H1 (cell line): Measurements from ENCODE around the gene WSCD2.

Experiments
- ATF2 ChIP-seq: IDR thresholded peaks from 2 replicates; pipeline ENCODE4 v1.6.1; 2012; ENCODE audit warnings: low read length, inconsistent platforms
- CREB1 ChIP-seq: IDR thresholded peaks from 2 replicates; pipeline ENCODE4 v1.6.1; 2012; ENCODE audit warnings: inconsistent platforms
- CTCF ChIP-seq, 3 experiments: IDR thresholded peaks; 1 replicate in 2 of 3; 2 replicates in 1 of 3; pipeline versions ENCODE4 v1.5.1 to v1.6.1; 2011; ENCODE audit warnings: low read length in 3 of 3, mild to moderate bottlenecking in 3 of 3, inconsistent platforms in 2 of 3, low read depth in 1 of 3, moderate library complexity in 1 of 3; ENCODE audit not compliant: insufficient read depth in 1 of 3; ENCODE audit errors: control extremely low read depth in 1 of 3
- EZH2 ChIP-seq: fragments of 200-600 bp; sonication (generic); IDR thresholded peaks from 2 replicates; pipeline ENCODE4 v1.7.1; 2012; ENCODE audit warnings: low read depth, mild to moderate bottlenecking, moderate library complexity, low read length, inconsistent platforms; ENCODE audit not compliant: severe bottlenecking
- POLR2A ChIP-seq, 2 experiments: IDR thresholded peaks; 1 replicate in 1 of 2; 2 replicates in 1 of 2; pipeline ENCODE4 v1.6.1; 2011; ENCODE audit warnings: low read depth in 2 of 2, low read length in 2 of 2, mild to moderate bottlenecking in 2 of 2; ENCODE audit errors: control extremely low read depth in 1 of 2
- POLR2AphosphoS5 ChIP-seq: IDR thresholded peaks from 2 replicates; pipeline ENCODE4 v1.6.1; 2011; ENCODE audit warnings: low read depth, low read length
- RFX5 ChIP-seq: IDR thresholded peaks from 2 replicates; pipeline ENCODE4 v1.6.1; 2011; ENCODE audit warnings: low read depth, low read length, improper control_type of control experiment, borderline replicate concordance
- RNF2 ChIP-seq: fragments of 200-900, 300-1000 bp; sonication (generic); IDR thresholded peaks from 2 replicates; pipeline ENCODE4 v1.7.1; 2016; ENCODE audit warnings: borderline replicate concordance, low read depth, mild to moderate bottlenecking, antibody characterized with exemption, low read length; ENCODE audit not compliant: poor library complexity, severe bottlenecking; ENCODE audit errors: missing control alignments
- RXRA ChIP-seq: IDR thresholded peaks from 2 replicates; pipeline ENCODE4 v1.6.1; 2011; ENCODE audit warnings: low read depth, mild to moderate bottlenecking, low read length, moderate library complexity; ENCODE audit not compliant: insufficient read depth
- ZNF274 ChIP-seq: IDR thresholded peaks from 2 replicates; pipeline ENCODE4 v1.7.0; 2012; ENCODE audit warnings: low read length, borderline replicate concordance; ENCODE audit errors: extremely low read depth

- TF ChIP-seq CTCF (IDR thresholded peaks at IDR 0.05; ENCODE audit: control extremely low read depth in 1 of 3, insufficient read depth in 1 of 3, low read depth in 1 of 3, low read length in 3 of 3): no peak
- no peak for TF ChIP-seq RXRA
- no peak for TF ChIP-seq CREB1
- no peak for TF ChIP-seq RNF2
- no peak for TF ChIP-seq ZNF274
- TF ChIP-seq ATF2: no peak
- TF ChIP-seq RFX5: no peak
- TF ChIP-seq POLR2A (IDR thresholded peaks at IDR 0.05; ENCODE audit: control extremely low read depth in 1 of 2, low read depth in 2 of 2, low read length in 2 of 2): no peak
- no peak for TF ChIP-seq POLR2AphosphoS5
- no peak for TF ChIP-seq EZH2
These were observed 97.8 kb downstream of the WSCD2 start for GRCh38 chr12:108226866-108227265.
